Measurements from ENCODE around the gene ARL2BP. TPM values are rescaled to one million over a fixed set of nuclear protein-coding genes. Genes with fewer than 3 reads are reported as not detected.
A peak's percentile ranks its signal among the peaks of the same experiment; 100 is the strongest.

ARL2BP gene
- total and polyA plus RNA-seq, 2 of the 13 experiments (the other 11 are each of a cell fraction or from before 2014, with no cell fraction given), result 64.3 to 67.6 TPM

DNA sequence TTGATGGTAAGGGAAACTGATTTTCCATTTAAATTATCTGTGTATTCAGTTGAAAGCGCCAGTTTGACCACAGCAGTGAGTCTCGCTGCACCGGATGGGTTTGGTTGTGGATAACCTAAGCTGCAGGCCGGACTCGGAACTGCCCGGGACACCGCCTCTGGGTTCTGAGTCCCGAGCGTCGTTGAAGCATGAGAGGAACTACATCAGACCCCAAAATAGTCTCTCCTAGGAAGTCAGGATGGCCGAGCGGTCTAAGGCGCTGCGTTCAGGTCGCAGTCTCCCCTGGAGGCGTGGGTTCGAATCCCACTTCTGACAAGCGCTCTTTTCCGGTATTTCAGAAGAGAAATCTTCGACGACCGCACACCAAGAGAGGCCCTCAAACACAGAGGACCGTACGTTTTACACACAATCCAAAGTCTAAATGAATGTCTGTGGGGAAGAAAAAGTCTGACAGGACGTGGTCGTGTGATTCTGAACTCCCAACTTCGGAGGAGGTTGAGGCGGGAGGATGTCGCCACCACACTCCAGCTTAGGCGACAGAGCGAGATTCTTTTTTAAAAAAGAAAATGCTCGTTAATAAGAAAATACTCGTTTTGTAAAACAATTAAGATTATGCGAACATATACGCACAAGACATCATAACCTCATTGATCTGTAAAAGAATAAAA is 54.8 kb downstream of the ARL2BP start (continued):
- TF ChIP-seq, protein P1, sequence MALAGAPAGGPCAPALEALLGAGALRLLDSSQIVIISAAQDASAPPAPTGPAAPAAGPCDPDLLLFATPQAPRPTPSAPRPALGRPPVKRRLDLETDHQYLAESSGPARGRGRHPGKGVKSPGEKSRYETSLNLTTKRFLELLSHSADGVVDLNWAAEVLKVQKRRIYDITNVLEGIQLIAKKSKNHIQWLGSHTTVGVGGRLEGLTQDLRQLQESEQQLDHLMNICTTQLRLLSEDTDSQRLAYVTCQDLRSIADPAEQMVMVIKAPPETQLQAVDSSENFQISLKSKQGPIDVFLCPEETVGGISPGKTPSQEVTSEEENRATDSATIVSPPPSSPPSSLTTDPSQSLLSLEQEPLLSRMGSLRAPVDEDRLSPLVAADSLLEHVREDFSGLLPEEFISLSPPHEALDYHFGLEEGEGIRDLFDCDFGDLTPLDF (CRISPR knock-in tag; IDR thresholded peaks at IDR 0.05), result no peak; the same call in 1 of the 2 replicates
- TF ChIP-seq KDM1A (CRISPR knock-in tag; IDR thresholded peaks at IDR 0.05), result peak; percentile 66; the same call in 1 of the 2 replicates
- TF ChIP-seq SMAD9 (CRISPR knock-in tag; IDR thresholded peaks at IDR 0.05), result peak; percentile 35; the same call in 1 of the 2 replicates
- TF ChIP-seq BCL6 (CRISPR knock-in tag; IDR thresholded peaks at IDR 0.05), result peak; percentile 73
- TF ChIP-seq TEAD2 (CRISPR knock-in tag; IDR thresholded peaks at IDR 0.05), result no peak
- TF ChIP-seq MEIS2 (CRISPR knock-in tag; IDR thresholded peaks at IDR 0.05), result peak; percentile 13; the same call in 1 of the 2 replicates
- TF ChIP-seq, protein P2, sequence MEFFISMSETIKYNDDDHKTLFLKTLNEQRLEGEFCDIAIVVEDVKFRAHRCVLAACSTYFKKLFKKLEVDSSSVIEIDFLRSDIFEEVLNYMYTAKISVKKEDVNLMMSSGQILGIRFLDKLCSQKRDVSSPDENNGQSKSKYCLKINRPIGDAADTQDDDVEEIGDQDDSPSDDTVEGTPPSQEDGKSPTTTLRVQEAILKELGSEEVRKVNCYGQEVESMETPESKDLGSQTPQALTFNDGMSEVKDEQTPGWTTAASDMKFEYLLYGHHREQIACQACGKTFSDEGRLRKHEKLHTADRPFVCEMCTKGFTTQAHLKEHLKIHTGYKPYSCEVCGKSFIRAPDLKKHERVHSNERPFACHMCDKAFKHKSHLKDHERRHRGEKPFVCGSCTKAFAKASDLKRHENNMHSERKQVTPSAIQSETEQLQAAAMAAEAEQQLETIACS (CRISPR knock-in tag; IDR thresholded peaks at IDR 0.05), result peak; percentile 16; the same call in 1 of the 2 replicates
- TF ChIP-seq, protein P3, sequence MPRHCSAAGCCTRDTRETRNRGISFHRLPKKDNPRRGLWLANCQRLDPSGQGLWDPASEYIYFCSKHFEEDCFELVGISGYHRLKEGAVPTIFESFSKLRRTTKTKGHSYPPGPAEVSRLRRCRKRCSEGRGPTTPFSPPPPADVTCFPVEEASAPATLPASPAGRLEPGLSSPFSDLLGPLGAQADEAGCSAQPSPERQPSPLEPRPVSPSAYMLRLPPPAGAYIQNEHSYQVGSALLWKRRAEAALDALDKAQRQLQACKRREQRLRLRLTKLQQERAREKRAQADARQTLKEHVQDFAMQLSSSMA (CRISPR knock-in tag; IDR thresholded peaks at IDR 0.05), result no peak
- no peak for TF ChIP-seq ZNF282 (IDR thresholded peaks at IDR 0.05; ENCODE audit: partially characterized antibody)
- TF ChIP-seq FOXM1 (CRISPR knock-in tag; IDR thresholded peaks at IDR 0.05), result no peak
- peak; percentile 63 for TF ChIP-seq ZEB1 (IDR thresholded peaks at IDR 0.05; ENCODE audit: insufficient replicate concordance, low read depth)
- peak; percentile 85 for TF ChIP-seq ZNF331 (CRISPR knock-in tag; IDR thresholded peaks at IDR 0.05)
- TF ChIP-seq, protein P4, sequence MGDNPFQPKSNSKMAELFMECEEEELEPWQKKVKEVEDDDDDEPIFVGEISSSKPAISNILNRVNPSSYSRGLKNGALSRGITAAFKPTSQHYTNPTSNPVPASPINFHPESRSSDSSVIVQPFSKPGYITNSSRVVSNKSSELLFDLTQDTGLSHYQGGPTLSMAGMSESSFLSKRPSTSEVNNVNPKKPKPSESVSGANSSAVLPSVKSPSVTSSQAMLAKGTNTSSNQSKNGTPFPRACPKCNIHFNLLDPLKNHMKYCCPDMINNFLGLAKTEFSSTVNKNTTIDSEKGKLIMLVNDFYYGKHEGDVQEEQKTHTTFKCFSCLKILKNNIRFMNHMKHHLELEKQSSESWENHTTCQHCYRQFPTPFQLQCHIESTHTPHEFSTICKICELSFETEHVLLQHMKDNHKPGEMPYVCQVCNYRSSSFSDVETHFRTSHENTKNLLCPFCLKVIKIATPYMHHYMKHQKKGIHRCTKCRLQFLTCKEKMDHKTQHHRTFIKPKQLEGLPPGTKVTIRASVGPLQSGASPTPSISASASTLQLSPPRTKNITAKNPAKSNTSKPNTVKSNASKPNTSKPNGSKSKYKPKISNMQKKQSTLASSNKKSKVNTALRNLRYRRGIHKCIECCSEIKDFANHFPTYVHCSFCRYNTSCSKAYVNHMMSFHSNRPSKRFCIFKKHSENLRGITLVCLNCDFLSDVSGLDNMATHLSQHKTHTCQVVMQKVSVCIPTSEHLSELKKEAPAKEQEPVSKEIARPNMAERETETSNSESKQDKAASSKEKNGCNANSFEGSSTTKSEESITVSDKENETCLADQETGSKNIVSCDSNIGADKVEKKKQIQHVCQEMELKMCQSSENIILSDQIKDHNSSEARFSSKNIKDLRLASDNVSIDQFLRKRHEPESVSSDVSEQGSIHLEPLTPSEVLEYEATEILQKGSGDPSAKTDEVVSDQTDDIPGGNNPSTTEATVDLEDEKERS (CRISPR knock-in tag; IDR thresholded peaks at IDR 0.05), result peak; percentile 95; the same call in 1 of the 2 replicates
- no peak for TF ChIP-seq CEBPB (IDR thresholded peaks at IDR 0.05; ENCODE audit: borderline replicate concordance, low read depth, low read length)
- TF ChIP-seq NCOA5 (CRISPR knock-in tag; IDR thresholded peaks at IDR 0.05), result no peak
- TF ChIP-seq, protein P5, sequence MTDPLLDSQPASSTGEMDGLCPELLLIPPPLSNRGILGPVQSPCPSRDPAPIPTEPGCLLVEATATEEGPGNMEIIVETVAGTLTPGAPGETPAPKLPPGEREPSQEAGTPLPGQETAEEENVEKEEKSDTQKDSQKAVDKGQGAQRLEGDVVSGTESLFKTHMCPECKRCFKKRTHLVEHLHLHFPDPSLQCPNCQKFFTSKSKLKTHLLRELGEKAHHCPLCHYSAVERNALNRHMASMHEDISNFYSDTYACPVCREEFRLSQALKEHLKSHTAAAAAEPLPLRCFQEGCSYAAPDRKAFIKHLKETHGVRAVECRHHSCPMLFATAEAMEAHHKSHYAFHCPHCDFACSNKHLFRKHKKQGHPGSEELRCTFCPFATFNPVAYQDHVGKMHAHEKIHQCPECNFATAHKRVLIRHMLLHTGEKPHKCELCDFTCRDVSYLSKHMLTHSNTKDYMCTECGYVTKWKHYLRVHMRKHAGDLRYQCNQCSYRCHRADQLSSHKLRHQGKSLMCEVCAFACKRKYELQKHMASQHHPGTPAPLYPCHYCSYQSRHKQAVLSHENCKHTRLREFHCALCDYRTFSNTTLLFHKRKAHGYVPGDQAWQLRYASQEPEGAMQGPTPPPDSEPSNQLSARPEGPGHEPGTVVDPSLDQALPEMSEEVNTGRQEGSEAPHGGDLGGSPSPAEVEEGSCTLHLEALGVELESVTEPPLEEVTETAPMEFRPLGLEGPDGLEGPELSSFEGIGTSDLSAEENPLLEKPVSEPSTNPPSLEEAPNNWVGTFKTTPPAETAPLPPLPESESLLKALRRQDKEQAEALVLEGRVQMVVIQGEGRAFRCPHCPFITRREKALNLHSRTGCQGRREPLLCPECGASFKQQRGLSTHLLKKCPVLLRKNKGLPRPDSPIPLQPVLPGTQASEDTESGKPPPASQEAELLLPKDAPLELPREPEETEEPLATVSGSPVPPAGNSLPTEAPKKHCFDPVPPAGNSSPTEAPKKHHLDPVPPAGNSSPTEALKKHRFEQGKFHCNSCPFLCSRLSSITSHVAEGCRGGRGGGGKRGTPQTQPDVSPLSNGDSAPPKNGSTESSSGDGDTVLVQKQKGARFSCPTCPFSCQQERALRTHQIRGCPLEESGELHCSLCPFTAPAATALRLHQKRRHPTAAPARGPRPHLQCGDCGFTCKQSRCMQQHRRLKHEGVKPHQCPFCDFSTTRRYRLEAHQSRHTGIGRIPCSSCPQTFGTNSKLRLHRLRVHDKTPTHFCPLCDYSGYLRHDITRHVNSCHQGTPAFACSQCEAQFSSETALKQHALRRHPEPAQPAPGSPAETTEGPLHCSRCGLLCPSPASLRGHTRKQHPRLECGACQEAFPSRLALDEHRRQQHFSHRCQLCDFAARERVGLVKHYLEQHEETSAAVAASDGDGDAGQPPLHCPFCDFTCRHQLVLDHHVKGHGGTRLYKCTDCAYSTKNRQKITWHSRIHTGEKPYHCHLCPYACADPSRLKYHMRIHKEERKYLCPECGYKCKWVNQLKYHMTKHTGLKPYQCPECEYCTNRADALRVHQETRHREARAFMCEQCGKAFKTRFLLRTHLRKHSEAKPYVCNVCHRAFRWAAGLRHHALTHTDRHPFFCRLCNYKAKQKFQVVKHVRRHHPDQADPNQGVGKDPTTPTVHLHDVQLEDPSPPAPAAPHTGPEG (CRISPR knock-in tag; IDR thresholded peaks at IDR 0.05), result no peak; the same call in none of the 2 replicates
- peak; percentile 54; the same call in 1 of the 2 replicates for TF ChIP-seq ZNF263 (CRISPR knock-in tag; IDR thresholded peaks at IDR 0.05)
